Measurements from ENCODE around the gene PTPRT.
"Not testable (repeated sequence)": the region's sequence is repeated elsewhere in the genome, so short reads cannot be mapped to it uniquely, and the experiment has no call there.

The PTPRT gene

DNA sequence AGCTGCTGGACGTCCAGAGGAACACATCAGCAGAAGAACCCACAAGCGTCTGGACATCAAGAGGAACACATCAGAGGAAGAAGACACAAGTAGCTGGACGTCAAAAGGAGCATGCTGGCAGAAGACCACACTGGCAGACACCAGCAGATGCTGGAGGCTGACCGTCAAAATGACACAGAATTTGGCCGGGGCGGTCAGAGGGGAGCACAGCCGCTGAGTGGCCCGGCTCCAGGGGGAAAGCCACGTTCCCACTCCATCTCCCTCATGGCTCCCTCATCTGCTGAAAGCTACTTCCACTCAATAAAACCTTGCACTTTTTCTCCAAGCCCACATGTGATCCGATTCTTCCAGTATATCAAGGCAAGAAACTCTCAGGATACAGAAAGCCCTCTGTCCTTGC, 283.6 kb downstream of the PTPRT start:
- no peak for DNase-seq

DNA sequence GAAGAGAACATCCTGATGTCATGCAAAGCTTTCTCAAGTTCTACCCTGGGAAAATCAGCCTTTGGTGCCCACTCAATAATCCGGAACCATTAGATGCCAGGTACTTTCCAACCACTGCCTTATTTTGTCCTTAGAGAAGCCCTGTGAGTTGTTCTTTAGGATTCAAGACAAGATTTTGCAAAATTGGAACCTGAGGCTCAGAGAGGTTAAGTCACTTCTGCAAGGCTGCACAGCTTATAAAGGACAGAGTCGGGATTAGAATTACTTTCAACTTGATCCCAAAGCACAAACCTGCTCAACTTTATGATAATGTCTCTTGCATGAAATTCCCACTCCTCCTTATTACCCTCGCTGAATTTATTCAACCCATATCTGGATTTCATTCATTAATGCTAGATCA, 287.2 kb downstream of the PTPRT start:
- no peak for DNase-seq

DNA sequence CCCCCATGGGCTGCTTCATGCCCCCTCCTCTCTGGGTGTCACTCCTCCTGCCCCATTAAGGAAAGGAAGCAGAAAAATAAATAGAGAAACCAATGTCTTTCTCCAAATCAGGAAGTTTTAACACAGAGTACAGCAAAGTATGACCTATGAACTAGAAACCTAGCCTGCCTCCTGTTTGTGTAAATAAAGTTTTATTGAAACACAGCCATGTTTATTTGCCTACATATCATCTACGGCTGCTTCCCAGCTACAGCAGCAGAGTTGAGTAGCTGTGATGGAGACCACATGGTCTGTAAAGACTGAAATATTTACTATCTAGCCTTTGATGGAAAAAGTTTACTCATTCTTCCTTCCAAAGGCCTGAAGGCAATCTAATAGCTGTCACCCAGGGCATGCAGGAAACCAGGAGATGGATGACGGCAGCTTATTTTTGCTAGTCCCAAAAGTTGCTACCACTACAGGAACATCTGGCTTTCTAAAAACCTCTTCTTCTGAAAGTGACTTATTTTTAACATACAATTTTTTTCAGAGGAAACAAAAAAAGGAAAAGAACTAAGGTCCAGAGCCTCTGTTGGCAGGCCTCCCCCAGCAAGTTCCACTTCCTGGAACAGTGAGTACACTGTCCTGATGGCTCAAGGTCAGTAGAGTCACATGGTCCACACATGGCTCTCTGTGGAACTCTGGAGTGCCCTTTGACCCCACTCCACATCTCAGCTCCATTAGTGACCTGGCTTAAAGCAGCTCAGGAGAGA, 287.8 kb downstream of the PTPRT start:
- no peak for DNase-seq

DNA sequence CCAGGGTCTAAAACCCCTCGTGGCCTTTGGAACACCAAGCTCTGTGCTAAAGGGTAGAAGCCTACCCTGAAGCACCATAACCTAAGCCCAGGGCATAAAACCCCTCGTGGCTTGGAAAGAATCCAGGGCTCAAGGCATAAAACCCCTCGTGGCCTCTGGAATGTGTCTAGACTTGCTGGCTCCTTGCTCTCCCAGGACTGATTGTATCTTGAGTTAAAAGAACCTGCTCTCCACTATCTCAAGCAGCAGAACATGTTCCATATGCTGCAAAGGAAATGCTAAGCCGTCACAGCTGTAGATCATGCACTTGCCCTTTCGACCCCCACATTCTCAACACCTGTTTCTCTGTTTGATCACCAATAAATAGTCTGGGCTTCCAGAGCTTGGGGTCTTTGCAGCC, 288.9 kb downstream of the PTPRT start:
- not testable (repeated sequence) for DNase-seq

DNA sequence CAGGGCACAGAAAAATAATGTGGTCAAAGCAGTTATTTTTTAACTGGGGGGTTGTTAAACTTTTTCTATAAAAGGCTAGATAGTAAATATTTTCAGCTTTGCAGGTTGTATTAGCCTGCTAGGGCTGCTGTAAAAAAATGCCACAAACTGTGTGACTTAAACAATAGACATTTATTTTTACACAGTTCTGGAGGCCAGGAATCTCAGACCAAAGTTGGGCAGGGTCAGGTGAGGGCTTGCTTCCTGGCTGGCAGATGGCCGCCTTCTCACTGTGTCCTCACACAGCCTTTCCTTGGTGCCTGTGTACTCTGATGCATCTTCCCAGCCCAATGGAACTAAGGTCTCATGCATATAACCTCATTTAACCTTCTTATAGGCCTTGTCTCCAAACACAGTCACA, 294.7 kb downstream of the PTPRT start:
- DNase-seq = no peak

DNA sequence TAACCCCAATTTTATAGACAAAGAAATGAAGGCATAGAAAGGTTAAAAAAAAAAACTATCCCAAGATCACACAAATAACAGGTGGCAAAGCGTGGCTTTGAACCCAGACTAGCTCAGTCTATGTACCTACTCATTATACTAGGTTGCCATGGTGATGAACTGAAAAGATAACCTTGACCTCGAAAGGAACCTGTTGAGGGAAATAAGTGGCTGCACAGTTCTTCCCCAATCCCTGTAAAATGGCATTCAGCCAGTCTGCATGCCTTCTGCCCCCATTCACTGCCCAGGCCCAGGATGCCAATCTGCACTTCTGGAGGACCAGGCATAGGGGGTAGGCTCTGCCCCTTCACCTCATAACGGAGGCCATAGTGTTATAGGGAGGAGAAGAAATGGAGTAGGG, 295.2 kb downstream of the PTPRT start:
- DNase-seq = no peak

DNA sequence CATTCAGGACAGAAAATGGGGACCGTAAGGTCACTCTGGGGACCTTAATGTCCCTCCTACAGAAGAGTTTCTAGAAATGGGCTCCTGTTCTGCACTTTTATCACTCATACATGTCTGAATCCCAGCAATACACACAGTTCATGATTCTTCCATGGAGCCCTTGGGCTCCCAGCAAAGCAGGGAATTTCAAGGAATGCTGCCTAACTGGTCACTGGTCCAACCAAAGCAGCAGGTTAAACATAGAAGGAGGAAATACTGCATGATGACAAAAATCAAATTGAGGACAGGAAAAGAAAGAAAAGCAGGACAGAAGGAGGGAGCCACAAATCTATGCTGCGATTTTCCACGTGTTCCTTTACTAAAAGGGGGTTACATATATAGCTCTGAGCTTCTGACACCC, 300.2 kb downstream of the PTPRT start:
- DNase-seq = no peak

DNA sequence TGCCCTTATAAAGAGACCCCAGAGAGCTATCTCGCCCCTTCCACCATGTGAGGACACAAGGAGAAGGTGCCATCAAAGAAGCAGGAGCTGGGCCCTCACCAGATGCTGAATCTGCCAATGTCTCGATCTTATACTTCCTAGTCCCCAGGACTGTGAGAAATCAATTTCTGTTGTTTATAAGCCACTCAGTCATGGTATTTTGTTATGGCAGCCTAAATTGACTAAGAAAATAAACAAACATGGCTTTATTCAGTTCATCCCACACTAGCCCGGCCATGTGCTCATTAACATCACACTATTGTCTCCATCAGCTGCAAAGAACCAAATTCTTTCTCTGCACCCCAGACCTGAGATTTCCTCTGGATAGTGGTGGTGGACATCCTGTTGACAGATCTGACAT, 302.4 kb downstream of the PTPRT start:
- DNase-seq = no peak

DNA sequence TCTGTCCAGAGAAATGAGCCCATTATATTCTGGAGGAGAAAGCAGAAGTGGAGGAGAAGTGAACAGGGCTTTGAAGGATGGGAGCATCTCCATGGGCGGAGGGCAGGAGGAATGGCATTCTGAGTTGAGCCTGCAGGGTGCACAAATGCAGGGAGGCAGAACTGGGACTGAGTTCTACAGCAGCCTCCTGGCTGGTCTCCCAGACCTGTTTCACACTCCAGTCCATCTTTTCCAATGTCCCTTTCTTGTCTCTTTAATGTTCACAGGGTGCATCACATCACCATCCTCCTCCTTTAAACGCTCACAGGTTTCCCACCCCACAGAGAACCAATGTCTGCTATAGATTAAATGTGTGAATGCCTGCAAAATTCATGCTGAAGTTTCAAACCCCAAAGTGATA, 302.9 kb downstream of the PTPRT start:
- DNase-seq = no peak

DNA sequence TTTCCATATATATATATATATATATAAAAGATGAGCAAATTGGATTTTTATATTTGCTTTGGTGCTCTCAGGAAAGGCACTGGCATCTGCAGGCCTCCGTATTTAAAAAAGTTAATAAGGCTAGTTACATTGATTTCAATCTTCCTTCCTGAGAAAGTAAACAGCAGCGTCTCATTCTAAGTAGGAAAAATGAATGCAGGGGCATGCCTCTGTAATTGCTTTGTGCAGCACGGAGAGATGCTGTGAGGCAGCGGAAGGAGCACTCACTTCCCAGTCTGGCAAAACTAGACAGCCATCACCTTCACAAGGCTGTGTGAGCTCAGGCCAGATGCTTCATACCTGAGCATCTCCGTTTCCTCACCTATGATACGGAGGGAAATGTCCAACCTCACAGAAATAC, 303.7 kb downstream of the PTPRT start:
- no peak for DNase-seq

DNA sequence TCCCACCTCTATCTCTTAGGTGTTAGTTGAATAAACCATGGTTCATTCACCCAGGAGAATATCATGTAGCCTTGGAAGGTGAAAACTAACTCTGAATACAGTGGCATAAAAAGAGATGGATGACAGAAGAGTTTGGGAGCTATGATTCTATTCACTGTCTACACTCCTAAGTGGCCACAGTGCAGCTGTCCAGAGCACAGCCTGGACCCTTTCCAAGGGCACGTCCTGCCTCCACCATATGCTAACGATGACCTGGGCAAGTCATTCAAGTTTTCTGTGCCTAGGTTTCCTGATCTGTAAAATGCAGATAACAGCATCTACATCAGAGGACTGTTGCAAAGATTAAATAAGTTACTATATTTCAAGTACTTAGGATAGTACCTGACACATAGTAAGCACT, 314.1 kb downstream of the PTPRT start:
- no peak for DNase-seq

DNA sequence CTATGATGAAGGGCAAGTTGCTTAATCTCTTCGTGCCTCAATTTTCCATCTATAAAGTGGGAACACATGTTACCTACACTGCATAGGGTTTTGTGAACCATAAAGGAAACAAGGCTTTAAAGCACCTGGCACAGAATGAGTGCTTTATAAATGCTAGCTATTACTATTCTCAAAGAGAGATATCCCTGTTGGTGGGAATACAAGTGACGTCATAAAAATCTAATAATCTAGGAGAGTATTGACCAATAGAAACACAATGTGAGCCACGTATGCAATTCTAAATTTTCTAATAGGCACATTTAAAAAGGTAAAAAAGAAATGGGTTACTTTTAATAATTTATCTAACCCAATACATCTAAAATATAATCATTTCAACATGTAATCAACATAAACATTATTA, 316.4 kb downstream of the PTPRT start:
- DNase-seq = no peak

DNA sequence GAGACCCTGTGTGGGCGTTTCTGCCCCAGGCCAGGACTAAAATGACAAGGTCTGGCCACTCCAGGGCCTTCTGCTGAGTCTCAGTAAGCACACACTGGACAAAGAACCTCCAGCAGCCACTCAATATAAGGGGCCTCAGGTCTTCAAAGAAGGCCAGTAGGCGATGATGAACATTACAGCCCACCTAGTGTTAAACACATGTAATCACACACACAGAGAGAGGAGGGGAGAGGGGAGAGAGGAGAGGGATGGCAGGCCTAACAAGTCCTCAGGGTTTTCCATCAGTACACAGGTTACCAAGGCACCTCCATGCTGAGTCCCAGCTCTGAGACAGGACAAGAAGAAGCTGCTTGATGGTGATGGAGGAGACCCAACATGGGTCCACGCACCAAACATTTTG, 325.6 kb downstream of the PTPRT start:
- DNase-seq = no peak

DNA sequence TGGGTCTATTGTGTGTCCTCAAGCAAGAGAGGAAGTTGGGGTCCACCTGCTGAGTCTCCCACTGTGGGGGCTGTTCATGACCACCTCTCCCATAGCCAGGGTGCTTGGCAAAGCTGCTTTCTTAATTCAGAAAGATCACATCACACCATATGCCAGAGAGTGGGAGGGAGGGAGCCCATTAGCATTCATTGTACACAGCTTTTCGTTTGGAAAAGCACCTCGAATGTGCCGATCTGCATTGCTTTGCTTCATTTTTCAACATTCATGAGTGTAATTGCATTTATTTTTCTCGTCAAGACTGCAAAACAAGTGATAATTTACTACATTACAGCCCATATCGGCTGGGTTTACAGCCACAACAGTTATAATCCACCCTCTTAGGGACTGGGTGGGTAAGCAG, 327.3 kb downstream of the PTPRT start:
- no peak for DNase-seq

DNA sequence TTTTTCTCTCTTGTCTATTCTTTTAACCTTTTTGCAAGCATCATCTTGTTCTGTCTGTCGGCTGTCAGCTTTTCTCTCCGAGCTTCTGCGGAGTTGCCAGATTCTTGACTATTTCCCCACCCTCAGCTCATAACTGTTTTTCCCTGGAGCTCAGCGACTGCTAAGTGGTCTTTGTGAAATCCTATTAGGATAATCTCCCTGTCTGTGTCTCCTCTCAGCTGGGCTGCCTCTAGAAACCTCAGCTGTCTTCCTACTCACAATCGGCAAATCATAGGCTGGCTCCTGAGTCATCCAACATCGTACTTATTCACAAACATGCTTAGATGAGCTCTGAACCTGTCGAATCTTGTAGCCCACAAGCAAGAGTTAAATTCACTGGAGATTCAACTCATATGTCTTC, 332.3 kb downstream of the PTPRT start:
- DNase-seq = no peak

DNA sequence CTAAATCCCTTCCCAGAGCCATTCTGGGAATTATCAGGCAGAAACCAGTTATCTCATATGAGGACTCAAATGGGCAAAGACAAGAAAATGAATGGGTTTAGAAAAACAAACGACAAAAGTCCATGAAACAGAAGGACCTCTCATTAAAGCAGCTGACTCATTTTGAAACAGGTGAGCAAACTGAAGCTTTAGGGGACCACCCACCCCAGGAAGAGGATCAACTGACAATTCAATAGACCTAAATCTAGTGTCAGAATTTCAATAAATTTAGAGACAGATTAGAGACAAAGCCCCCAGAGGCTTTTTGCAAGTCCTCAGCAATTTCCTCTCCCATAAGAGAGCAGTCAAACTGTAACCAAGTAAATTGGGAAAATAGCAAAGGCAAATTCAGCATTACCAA, 333.8 kb downstream of the PTPRT start:
- DNase-seq = no peak

DNA sequence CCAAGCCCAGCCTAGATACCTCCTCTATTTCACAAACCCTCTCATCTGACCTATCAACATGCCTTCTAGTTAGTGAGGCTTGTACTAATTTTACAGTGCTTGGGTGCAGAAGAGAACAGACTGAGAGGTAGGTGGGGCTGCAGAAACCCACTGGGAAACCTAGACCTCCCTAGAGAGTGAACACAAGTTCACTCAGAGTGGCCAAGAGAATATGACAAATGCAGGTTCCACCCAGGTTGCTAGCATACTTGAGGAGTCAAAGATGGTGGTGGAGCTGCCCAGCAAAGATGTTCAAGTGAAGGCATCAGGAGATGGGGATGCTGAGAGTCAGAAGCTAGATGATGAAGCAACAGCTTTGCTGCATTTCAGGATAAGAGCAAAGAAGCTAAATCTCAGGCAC, 337.0 kb downstream of the PTPRT start:
- no peak for DNase-seq

DNA sequence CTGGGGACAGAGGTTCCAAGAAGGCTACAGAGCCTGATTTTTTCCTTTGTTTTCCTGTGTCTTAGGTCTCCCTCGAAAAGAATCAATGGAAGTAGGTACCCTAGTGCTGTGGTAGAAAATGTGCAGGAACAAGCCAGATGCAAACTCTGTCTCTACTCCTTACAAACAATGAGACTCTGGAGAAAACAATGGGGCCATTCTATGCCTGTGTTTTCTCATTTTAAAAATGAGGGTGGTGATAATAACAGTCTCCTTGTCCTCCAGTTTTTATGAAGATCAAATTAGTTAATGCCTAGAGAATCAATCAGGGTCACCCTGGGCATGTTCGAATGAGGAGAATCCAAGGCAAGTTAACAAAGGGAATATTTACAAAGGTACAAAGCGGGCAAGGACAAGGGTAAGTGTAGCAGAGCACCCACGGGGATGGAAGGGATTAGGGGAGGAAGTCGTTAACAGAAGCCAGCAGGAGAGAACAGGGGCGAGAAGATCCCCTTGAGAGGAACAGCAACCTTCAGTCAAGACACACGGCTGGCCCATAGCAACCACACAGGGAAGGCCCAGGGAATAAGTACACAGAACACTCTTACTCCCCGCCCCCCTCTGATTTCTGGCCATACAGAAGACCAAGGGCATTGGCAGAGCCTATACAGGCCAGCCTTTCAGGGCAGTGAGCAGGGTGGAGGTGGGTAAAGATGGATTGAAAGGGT, 342.8 kb downstream of the PTPRT start:
- no peak for DNase-seq

DNA sequence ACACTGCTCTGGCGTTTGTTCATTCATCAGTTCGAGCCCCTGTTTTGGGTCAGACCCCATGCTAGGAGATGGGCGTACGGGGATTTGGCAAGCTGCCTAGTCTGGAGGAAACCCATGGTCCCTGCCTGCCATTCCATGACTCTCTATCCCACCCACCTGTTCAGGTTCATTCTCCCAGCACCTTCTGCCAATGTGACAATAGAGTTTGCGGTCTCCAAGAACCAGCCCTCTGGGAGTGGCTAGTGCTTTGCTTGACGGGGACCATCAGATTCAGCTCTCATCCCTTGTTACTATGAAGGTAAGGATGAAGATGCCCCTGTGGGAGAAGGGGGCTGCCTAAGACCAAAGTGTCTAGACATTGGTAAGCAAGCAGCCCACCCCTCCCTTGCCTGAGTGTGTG, 345.0 kb downstream of the PTPRT start:
- no peak for DNase-seq

DNA sequence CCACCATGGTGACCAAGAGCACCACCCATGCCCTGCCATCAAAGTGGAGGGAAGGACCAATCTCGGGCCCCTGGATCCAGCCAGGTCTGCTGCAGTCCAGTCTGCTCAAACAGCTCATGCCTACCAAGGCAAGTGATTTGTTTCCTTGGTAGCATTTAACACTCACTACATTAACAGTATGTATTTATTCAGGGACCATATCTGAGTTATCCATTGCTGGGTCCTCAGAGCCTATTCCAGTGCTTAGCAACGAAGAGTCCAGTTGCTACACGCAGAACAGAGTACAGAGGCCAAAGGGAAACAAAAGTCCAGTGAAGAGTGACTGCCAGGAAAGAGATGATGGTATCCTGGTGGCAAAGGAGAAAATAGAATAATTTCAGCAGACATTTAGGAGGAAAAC, 352.2 kb downstream of the PTPRT start:
- no peak for DNase-seq

DNA sequence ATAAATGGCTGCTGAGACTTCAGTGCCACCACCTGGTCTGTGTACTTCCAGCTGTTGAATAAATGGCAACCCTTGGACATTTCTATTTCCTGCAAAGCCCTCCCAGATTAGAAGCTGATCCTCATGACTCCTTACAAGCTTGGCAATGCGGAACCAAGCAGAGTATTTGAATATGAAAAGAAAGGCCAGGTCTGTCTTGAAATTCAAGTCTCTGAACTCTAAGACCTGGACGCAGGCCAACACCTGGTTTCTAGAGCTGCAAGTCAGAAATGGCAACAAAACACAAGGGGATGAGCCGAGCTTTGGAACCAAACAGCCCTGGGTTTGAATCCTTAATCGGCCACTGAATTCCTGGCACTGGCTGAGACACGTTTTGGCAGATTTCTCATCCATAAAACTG, 353.4 kb downstream of the PTPRT start:
- no peak for DNase-seq

DNA sequence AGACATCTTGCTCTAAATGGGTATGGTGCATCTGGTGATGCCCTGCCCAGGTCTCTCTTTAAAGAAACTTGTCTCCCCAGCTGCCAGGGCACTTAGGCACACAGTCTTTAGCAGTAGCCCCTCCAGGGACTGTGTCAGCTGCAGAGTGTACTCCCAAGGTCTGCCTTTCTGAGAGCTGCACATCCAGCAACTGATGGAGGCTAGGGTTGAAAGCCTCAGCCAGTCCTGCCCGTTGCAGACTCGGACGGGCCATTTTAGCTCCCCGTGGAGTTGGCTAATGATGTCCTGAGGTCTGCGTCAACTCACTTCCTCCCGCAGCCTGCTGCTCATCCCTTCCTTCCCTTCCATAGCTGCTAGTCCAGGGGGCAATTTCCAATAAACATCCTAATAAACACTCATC, 381.8 kb downstream of the PTPRT start:
- no peak for DNase-seq

DNA sequence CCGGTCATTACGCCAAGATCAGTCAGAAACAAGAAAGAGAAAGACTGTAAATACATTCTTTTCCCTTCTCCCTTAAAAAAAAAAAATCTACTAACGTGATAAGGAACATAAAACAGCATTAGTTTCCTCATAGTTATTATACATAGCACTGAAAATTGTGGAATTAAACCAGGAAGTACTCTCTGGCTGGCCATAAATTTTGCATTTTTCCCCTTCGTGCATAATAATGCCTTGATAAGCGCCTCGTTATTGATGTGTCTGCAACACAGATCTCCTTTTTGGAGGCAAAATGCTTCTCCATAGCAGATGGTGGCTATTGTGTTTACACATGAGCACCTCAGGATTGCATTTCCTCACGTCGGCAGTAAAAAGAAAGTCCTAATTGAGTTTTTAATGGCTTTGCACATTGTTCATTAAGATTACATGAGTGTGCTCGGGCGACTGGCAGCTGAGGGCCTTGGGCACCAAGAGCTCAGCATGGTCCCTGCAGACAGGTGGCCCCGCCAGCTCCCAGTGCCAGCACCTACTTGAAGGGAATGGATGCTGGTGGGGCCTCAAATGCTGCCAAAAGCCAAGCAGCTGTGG, 394.5 kb downstream of the PTPRT start:
- DNase-seq = no peak

DNA sequence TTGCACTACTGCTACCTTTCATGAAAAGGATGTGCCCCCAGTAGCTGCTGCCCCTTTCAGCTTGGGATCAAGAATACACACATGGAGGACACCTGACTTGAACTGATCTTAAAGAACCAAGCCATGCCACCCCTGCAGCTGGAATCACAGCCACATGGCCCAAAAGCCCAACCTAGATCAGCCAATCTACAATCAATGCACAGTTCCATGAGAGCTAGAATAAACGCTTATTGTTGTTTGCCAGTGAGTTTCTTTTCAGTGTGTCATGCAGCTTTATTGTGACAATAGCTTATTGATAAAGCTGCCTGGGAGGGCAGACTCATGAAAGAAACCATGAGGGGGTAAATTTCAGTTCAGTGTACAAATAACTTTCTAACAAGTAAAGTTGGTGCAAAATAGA, 397.7 kb downstream of the PTPRT start:
- DNase-seq = no peak

Data from fibroblast of skin of back (primary cell).